HG03175 (cell line): ENCODE data around the gene MAP3K21.
A peak's percentile ranks its signal among the peaks of the same experiment; 100 is the strongest.

Experiments used
- ATAC-seq: cut with Tn5 transposase; IDR thresholded peaks from one replicate; pipeline ENCODE4 v1.9.1; 2021; ENCODE audit warnings: mild to moderate bottlenecking, moderate library complexity; ENCODE audit not compliant: unreplicated experiment

MAP3K21 gene

DNA sequence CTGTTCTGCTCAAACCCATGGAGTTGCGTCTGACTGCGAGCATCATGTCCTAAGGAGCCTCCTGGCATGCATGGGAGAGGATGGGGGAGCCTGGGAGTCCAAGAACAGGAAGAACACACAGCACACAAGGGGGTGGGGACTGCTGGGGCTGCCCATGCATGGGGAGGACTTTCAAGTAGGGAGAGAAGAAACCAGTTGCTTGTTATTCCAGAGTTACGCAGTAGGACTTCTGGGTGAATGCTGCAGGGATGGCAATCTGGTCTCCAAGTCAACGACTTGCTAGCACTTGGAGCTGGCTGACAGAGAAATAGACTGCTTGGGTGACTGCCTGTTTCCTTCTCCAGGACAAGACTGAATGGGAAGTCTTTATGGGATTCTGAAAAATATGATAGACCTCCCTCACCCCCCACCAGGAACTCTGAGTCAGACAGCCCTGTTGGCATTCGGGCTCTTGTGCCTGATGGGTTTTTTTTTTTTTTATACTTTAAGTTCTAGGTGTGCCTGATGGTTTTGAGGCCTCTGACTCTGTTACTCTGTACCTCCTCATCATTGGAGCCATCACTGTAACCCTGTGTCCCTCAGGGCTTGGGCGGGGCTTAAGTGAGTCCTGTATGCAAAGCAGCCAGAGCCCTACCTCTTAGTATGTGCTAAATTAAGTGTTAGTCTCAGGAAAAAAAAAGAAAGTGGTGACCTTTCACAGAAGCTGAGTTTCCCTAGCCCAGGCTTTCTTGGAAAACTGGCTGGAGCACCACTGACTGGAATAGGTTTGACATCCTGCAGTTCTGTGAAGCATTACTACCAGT lies 30.3 kb downstream of the MAP3K21 start:
- no peak for ATAC-seq

GRCh38 chr1:233359431-233359830 lies 31.9 kb downstream of the MAP3K21 start:
- ATAC-seq: no peak

GRCh38 chr1:233359905-233360304 lies 32.4 kb downstream of the MAP3K21 start:
- ATAC-seq: no peak

GRCh38 chr1:233360525-233361102 lies 33.1 kb downstream of the MAP3K21 start:
- ATAC-seq: no peak

DNA sequence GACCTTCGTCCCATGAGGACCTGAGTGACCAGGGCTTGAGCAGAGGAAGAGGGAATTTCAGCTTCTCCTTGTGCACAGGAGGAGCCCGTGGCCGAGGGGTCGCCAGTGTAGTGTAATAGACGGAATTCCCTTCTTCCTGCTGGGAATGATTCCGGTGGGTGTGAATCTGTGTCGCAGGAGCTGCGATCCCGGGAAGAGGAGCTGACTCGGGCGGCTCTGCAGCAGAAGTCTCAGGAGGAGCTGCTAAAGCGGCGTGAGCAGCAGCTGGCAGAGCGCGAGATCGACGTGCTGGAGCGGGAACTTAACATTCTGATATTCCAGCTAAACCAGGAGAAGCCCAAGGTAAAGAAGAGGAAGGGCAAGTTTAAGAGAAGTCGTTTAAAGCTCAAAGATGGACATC lies 34.4 kb downstream of the MAP3K21 start:
- no peak for ATAC-seq

- ATAC-seq: no peak
Measured at GRCh38 chr1:233362743-233363142, 35.2 kb downstream of the MAP3K21 start.

- ATAC-seq: no peak
Measured at GRCh38 chr1:233364026-233364425, 36.5 kb downstream of the MAP3K21 start.

DNA sequence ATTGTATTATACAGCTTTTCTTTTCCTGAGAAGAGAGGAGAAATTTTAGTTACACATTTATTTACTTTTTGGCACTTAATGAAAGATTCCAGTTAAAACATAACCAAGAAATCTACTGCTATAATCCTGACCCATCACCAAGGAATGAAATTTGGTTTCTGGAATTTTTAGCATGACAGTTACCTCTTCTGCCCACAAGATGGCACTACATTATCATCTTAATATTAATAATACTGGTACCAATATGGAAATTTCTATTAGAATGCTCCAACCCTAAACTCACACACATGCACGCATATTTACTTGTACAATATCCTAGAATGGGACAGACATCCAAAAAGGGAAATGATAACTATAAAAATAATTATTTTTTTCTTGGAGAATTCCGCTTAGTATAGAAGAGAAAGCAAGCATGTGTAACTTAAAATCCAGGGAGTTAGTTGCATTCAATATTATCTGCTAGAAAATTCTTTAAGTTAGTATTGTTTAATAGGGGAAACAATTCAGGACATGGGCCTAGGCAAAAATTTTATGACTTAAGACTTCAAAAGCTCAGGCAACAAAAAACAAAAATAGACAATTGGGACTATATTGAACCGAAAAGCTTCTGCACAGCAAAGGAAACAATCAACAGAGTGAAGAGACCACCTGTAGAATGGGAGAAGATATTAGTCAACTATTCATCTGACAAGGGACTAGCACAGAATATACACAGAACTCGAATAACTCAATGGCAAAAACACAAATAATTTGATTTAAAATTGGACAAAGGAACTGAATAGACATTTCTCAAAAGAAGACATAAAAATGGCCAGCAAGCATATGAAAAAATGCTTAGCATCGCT lies 37.4 kb downstream of the MAP3K21 start:
- ATAC-seq: no peak

GRCh38 chr1:233366575-233366974 lies 39.1 kb downstream of the MAP3K21 start:
- no peak for ATAC-seq

GRCh38 chr1:233367057-233367803 lies 39.7 kb downstream of the MAP3K21 start:
- ATAC-seq: no peak

DNA sequence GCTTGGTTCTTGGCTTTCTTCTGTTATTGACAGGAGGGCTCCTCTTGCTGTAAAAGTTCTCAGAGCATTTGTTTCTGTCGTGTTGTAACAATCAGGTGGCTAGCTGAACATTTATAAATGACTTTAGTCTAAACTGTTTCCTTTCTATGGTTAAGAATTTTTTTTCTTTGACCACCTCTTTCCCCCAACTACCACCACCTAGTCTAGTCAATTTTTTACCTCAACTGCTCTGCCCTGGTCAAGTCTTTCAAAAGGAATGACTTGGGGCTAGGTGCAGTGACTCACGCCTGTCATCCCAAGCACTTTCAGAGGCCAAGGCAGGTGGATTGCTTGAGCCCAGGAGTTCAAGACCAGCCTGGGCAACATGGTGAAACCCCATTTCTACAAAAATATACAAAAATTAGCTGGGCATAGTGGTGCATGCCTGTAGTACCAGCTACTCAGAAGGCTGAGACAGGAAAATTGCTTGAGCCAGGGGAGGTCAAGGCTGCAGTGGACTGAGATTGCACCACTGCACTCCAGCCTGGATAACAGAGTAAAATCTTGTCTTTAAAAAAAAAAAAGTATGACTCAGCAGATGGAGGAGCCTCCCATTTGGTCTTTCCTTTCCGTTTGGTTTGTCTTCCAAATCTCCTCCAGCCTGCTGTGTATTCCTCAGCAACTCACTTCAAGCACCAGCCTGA lies 40.7 kb downstream of the MAP3K21 start:
- ATAC-seq: no peak

DNA sequence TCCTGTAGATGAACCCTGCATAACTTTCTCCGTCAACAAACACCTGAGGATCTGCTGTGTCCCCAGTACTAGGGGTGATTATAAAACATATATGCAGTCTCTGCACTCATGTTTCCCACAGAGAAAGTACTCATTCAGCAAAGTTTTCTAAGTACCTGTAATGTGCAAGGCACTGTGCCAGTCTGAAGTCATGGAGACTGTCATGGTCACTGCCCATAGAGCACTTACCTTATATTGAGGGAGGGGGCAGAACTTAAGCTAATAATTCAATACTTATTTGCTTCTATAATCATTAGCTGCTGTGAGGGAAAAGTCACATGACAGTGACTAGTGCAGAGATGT lies 41.2 kb downstream of the MAP3K21 start:
- no peak for ATAC-seq

DNA sequence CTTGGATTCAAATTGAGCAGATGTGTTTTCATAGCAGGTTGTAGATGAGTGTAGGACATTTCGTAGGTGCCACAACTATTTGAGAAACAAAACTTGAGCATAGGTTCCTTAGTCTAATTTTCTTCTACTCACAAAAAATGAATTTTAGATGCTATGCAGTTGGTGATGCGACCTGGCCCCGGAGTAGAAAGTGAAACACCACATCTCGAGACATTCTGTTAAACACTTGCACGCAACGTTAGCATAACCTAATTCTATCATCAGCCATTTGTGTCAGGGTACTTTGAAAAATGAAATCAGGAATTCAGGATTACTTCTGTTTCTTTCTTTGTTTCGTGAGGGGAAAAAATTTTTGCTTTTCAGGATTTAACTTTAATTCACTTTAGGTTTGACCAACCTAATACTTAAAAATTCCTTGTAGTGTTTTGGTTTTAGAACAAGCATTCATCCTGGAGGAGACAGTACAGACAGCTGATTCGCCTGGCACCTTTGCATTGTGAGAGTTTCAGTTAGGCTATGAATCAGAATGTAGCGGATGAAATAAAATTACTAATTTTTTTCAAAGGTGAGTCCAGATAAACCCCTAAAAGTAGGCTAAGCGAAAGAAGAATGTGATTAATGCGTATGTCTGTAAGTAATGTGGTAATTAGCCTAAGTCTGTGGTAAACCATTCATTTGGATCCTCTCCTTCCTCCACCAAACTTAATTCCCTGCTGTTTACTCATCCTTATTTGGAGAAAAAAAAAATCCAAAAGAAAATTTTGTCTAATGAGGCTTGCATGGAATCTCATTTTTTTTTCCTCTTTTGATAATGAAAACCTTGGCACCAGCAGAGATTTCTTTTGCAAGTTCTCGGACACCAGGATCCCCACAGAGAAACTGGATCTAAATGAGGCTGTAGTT lies 44.9 kb downstream of the MAP3K21 start:
- ATAC-seq: no peak

DNA sequence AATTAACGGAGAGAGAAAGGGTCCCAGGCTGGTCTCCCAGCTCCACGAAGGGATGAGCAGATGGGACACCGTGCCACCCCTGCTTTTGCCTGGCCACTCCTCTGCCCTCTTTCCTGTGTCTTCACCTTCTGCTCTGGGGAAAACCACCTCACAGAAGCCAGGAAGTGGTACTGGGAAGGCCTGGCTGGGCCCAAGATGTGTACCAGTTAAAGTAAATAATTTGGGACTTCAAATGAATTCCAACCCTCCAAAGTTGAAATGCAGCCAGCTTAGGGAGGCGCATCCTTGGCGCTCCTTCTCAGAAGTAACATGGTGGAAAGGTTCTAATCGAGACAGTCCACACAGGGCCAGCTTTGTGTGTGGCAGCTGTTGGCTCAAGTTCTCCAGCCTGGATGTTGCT lies 45.7 kb downstream of the MAP3K21 start:
- no peak for ATAC-seq

DNA sequence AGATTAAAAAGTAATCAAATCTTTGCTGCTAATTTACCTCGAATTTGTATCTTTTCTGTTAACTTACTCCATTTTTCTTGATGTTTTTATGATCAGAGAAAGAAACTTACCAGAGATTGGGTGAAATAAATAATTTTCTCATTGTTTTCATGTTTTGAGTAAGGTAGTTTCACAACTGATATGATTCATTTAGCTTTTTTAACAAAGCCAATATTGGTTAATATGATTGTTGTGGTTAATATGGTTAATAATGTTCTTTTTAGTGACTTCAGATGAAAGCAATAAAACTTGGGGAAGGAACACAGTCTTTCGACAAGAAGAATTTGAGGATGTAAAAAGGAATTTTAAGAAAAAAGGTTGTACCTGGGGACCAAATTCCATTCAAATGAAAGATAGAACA lies 48.1 kb downstream of the MAP3K21 start:
- peak; percentile 53 for ATAC-seq

DNA sequence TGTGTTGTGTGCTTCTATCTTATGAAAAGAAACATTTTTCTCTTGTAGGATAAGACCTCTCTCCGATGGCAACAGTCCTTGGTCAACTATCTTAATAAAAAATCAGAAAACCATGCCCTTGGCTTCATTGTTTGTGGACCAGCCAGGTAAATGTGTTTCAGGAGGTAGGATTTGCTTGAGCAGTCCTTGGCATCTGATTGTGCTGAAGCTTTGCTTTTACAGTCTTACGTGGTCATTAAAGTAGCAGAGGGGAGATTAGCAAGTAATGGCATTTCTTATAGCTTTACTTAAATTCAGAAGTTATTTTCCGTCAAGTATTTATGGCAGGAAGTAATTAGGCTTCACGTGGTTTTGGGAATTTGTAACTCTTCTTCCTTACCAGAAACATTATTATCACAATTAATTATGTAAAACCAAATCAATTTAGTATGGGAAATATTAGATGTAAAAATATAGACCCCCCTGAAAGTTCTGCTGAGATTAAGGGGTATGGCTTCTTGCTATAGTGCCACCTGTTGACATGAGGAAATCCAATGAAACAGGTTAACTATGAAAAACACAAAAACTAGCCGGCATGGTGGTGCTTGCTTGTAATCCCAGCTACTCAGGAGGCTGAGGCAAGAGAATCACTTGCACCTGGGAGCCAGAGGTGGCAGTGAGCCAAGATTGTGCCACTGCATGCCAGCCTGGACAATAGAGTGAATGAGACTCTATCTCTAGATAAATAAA lies 49.0 kb downstream of the MAP3K21 start:
- no peak for ATAC-seq

GRCh38 chr1:233379869-233380438 lies 52.4 kb downstream of the MAP3K21 start:
- no peak for ATAC-seq

DNA sequence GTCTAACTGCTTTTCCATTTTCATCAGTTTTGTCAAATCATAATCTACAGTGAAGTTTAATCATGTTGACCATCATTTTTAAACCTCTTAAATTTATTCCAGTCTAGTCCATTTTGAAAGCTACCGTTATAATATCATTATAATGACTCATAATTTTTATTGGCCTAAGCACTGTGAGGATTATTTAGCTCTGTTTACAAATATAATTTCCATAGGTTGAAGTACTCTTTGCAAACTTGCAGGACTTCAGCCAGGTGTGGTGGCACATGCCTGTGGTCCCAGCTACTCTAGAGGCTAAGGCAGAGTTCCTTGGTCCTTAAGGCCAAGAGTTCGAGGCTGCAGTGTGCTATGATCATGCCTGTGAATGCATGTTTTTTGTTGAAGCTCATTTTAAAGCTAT lies 54.3 kb downstream of the MAP3K21 start:
- no peak for ATAC-seq

- no peak for ATAC-seq
Measured at GRCh38 chr1:233383984-233384383, 56.5 kb downstream of the MAP3K21 start.
